ENCODE measurements around the gene BLZF1. TPM values are rescaled to one million over a fixed set of nuclear protein-coding genes. Genes with fewer than 3 reads are reported as not detected.

BLZF1 gene
- total and polyA plus RNA-seq, 2 of the 8 experiments (the other 6 are each of a cell fraction or from before 2014, with no cell fraction given), result 1.8 to 10.3 TPM

GRCh38 chr1:169330927-169331326 lies 37.1 kb upstream of the BLZF1 start:
- Histone ChIP-seq H2AFZ (ENCODE audit: low read length) (no peak overlapping the region), H3K79me2 (ENCODE audit: control insufficient read depth in 1 of 2, insufficient read depth in 2 of 2, low read length in 2 of 2) (peaks cover 0 to 6% of the 10 kb centered on the region in 2 experiments; a peak in 2 of 4 replicates), H3K23me2 (ENCODE audit: low read depth, low read length) (no peaks in the 10 kb centered on the region), H3K14ac (ENCODE audit: insufficient read length) (no peak overlapping the region), H2BK20ac (ENCODE audit: low read length) (no peak overlapping the region), H4K8ac (ENCODE audit: extremely low read depth, insufficient read depth, low read length) (no peak overlapping the region), H3K27ac (ENCODE audit: low read depth, low read length) (no peak overlapping the region), H3K4me1 (replicated peaks in 1 of 4; ENCODE audit: control insufficient read depth in 3 of 4, insufficient read depth in 4 of 4, low read length in 3 of 4) (no peaks in the 10 kb centered on the region), H3K27me3 (replicated peaks in 1 of 4; ENCODE audit: control insufficient read depth in 3 of 4, extremely low read depth in 1 of 4, insufficient read depth in 3 of 4, low read length in 3 of 4) (peaks cover 0 to 1% (median 0%) of the 10 kb centered on the region in 4 experiments; a peak in 1 of 7 replicates), H3K56ac (replicated peaks; ENCODE audit: insufficient read length, low read depth, low read length) (no peak overlapping the region), H3K23ac (ENCODE audit: insufficient read length) (no peak overlapping the region), H4K91ac (replicated peaks; ENCODE audit: insufficient read length, low read length) (no peak overlapping the region), H2BK15ac (ENCODE audit: low read length) (no peak overlapping the region), H3K18ac (ENCODE audit: extremely low read depth, low read length) (no peak overlapping the region), H3K4ac (replicated peaks; ENCODE audit: insufficient read length, low read depth, low read length) (no peak overlapping the region), H3K9me3 (ENCODE audit: insufficient read depth in 2 of 2, low read depth in 1 of 2, low read length in 1 of 2) (no peaks in the 10 kb centered on the region), H2BK5ac (ENCODE audit: low read depth, low read length) (no peak overlapping the region), H2AK5ac (ENCODE audit: low read depth, low read length) (no peak overlapping the region), H3K79me1 (ENCODE audit: low read depth, low read length) (no peaks in the 10 kb centered on the region), H4K5ac (ENCODE audit: insufficient read length, low read depth, low read length) (no peak overlapping the region), H3K9ac (replicated peaks in 1 of 4; ENCODE audit: extremely low read depth in 1 of 4, low read depth in 3 of 4, low read length in 3 of 4) (no peak overlapping the region), H2BK120ac (replicated peaks; ENCODE audit: low read depth, low read length) (no peak overlapping the region), H3K4me3 (ENCODE audit: extremely low read depth in 1 of 4, insufficient read depth in 2 of 4, low read depth in 3 of 4, low read length in 4 of 4) (no peak overlapping the region), H2BK12ac (ENCODE audit: low read depth, low read length) (no peak overlapping the region), H4K20me1 (replicated peaks in 1 of 2; ENCODE audit: control insufficient read depth in 1 of 2, insufficient read depth in 2 of 2, low read length in 2 of 2) (no peaks in the 10 kb centered on the region), H3K4me2 (ENCODE audit: insufficient read depth in 1 of 2, low read depth in 2 of 2, low read length in 2 of 2) (no peak overlapping the region), H3K36me3 (ENCODE audit: control insufficient read depth in 2 of 4, insufficient read depth in 4 of 4, low read length in 3 of 4) (no peaks in the 10 kb centered on the region; a peak in 1 of 8 replicates)
- POLR2A ChIA-PET (ENCODE audit: partially characterized antibody), result no interaction called here
- CTCF ChIA-PET (ENCODE audit: partially characterized antibody), result no interaction called here
- FAIRE-seq (no peak), DNase-seq (ENCODE audit: low read depth in 1 of 2, low spot score in 2 of 2) (no peak)
- WGBS, 2 experiments (ENCODE audit: extremely low coverage in 1 of 2, insufficient coverage in 1 of 2, insufficient read length in 1 of 2, insufficient replicate concordance in 2 of 2, low coverage in 1 of 2, low lambda C conversion rate in 2 of 2, missing lambda C conversion rate in 1 of 2), result 90% methylated on average over 2 of the region's 2 CpGs; no CpG with 5 or more reads in 1 of the 2 experiments
- no peak for TF ChIP-seq TCF12 (IDR thresholded peaks at IDR 0.05; ENCODE audit: low read depth, low read length)
- no peak for TF ChIP-seq POLR2AphosphoS5 (IDR thresholded peaks at IDR 0.05; ENCODE audit: low read depth, low read length)
- no peak for TF ChIP-seq RXRA (IDR thresholded peaks at IDR 0.05; ENCODE audit: insufficient read depth, low read depth, low read length)
- no peak for TF ChIP-seq SP4 (IDR thresholded peaks at IDR 0.05; ENCODE audit: low read length)
